ENCODE results near the gene SIX3.

Gene SIX3

GRCh38 chr2:44941551-44942234 is at the start of gene SIX3:
Gene SIX3 (plus strand): TSS chr2:44941702. CDS start chr2:44942105, 403 bp downstream.
- DNase-seq (ENCODE audit: low read depth), result no peak

DNA sequence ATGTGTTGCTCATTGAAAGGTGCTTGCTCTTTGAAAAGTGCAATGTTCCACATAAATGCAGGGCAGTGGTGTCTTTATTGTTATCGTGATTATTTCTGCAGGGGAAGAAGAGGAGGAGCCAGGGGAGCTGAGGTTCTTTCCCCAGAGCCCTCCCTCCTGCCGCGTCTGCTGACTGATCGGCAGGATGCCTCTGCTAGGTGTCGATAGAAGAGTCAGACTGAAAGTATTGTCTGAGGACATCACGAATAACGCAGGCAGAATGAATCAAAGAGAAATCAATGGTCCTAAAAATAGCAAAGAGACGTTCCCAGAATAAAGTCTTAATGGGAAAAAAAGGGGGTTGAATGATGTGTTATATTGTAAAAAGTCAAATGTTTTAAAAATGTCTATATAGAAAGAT is 47.4 kb upstream of the SIX3 start:
- DNase-seq (ENCODE audit: low read depth), result no peak

DNA sequence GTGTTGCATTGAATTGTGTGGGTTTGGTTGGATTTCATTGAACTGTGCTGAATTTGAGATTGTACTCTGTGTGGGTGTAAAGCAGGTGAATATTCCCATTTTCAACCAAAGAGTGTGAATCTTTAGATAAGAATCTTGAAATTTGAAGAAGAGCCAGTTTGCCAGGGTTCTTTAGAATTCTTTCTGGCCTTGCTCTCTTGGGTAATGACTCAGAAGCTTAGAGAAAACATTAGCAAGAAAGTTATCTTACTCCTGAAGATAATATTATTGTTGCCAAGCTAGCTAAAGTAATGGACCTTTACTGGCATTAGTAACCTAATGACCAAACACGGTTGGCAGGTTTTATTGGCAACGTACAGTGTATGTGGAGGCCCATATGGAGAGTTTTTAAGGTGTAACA is 46.4 kb upstream of the SIX3 start:
- no peak for DNase-seq (ENCODE audit: low read depth)

DNA sequence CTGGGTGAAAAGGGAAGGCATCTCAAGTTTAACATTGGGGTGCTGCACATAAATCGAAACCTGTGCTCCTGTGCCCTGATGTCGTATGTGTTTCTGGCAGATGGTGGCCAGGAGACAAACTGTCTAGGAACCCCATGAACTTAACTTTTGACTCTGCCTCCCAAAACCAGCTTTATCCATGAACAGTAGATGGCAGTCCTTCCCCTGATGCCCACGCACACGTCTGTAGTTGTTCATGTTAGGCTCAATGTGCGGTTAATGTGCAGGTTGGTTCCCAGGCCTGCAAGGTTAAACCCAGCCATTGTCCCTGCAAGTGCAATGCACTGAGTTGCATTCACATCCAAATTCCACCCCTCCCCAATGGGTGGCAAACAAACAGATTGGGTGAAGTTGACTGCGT is 44.1 kb upstream of the SIX3 start:
- DNase-seq (ENCODE audit: low read depth), result no peak

GRCh38 chr2:44902217-44903137 is 39.0 kb upstream of the SIX3 start:
- DNase-seq (ENCODE audit: low read depth), result no peak

DNA sequence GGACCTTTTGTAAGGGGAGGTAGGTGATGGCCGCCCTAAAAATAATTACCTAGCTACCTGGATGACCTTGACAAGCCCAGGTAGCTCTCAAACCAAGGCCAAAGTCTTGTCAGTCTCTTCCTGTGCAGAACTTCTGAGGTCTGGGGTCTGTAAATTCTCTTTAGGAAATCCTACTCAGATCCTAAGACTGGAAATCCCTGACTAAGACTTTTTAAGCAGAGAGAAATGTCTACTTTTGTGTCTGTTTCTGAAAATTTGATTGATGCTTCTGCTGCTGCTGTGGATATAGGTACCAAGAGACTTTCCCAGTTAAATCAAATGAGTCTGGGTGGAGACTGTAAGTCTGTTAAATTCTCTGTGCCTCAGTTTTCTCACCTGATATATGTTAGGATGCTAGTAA is 36.9 kb upstream of the SIX3 start:
- no peak for DNase-seq (ENCODE audit: low read depth)

GRCh38 chr2:44906972-44907371 is 34.5 kb upstream of the SIX3 start:
- DNase-seq (ENCODE audit: low read depth), result no peak

DNA sequence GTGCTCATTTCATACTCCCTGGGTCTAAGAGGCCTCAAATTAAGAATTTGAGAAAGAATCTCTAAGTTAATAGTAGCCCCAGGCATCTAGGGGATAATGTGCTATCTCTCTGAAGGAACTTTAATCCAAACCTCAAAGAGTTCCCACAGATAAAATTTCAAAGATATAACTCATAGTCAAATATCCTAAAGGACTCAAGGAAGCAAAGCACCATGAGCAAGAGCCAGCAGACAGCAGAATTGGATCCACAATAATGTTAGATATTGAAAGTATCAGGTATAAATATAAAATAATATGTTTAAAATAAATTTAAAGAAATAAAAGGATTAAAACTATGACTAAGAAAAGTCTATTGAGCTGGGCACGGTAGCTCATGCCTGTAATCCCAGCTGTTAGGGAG is 31.7 kb upstream of the SIX3 start:
- no peak for DNase-seq (ENCODE audit: low read depth)

DNA sequence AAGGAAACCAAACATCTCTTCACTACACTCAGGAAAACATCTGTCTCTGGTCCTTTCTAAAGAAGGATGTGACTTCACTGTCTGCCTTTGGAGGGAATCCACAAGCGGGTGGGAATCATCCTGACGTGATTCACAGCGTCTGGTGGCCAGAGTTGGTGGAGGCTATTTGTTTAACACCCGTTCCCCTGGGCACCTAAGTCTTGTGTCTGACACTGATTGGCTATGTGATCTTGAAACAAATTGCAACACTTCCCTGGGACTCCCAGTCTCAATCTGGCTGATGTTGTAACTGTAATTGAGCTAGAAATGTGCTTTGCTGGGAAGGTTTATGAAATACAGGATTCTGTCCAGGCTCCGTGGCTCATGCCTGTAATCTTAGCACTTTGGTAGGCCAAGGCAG is 28.8 kb upstream of the SIX3 start:
- peak; percentile 60 for DNase-seq (ENCODE audit: low read depth)

- DNase-seq (ENCODE audit: low read depth), result no peak
Observed at GRCh38 chr2:44916291-44916690, 25.2 kb upstream of the SIX3 start.

DNA sequence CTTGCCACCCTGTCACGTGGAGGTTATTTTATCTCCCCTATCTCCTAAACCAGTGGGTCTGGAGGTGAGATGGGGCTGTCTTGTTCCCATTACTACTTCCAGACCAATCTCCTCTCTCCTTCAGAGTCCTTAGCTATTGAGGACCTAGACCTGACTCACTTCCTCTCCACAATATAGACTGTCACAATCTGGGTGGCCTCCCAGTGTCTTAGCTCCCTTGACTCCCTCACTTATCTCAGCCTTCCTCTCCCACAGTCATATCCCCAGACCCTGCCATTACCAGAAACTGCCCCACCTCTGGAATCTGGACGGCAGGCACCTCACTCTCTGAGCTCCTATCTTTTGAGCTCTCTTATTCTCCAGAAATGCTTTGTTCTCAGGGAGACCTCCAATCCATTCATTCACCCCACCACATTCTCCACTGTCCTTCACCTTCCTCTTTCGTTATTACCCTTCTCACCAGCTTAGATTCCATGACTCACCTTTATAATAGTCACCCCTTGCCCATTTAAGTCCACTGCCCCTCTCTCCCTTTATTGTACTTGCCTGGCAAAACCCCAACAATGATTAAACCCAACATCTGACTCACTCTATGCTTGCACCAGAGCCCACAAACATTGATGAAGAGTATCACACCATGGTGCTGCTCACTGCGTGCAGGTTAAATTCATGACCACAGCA is 23.3 kb upstream of the SIX3 start:
- DNase-seq (ENCODE audit: low read depth), result no peak

DNA sequence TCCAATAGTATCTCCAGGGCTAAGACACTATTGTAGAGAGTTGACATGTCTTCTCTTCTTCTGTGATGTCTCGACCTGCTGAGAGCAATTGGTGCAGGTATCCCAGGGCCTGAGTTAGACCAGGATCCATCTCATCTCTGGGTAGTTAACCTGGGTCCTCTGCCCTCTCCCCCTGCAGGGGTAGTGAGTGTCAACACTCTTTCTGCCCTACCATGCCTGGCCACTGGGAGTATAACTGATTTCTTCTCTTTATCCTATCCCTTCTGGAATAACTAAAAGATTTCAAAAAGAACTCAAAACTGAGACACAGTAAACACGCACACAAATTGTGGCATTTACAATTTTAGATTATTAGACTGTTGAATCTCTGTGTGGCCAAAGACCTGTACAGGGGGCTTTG is 20.8 kb upstream of the SIX3 start:
- DNase-seq (ENCODE audit: low read depth), result no peak

GRCh38 chr2:44922776-44923175 is 18.7 kb upstream of the SIX3 start:
- DNase-seq (ENCODE audit: low read depth), result no peak

GRCh38 chr2:44925561-44926136 is 15.9 kb upstream of the SIX3 start:
- DNase-seq (ENCODE audit: low read depth), result no peak

GRCh38 chr2:44926957-44927356 is 14.5 kb upstream of the SIX3 start:
- no peak for DNase-seq (ENCODE audit: low read depth)

GRCh38 chr2:44927985-44928482 is 13.5 kb upstream of the SIX3 start:
- DNase-seq (ENCODE audit: low read depth), result no peak

GRCh38 chr2:44928483-44929158 is 12.9 kb upstream of the SIX3 start:
- DNase-seq (ENCODE audit: low read depth), result no peak

DNA sequence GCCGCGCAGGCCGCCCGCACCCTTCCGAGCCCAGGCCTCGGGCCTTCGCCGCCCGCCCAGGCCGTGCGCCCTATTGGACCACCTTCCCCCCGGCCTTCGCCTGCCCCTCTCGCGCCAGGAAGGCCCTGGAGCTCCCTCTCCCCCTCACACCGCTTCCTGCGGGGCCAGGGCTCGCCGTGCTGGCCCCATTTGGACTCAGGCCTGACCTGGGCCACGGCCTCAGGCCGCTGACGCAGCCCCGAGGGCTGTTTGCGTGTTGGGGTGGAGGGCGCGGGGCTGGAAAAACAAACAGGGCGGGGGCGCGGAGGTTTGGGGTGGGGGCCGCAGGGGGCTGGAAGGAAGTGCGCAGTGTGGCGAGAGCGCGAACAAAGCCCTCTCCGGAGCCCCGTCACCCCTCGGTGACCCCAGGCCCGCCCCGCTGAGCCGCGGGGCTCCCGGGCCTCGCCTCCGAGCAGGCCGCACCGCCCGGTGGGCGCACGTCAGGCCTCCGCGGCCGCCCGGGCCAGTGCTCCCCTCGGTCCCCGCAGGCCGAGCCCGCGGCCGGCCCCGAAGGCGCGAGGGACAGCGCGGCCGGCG is 12.3 kb upstream of the SIX3 start:
- DNase-seq (ENCODE audit: low read depth), result no peak

DNA sequence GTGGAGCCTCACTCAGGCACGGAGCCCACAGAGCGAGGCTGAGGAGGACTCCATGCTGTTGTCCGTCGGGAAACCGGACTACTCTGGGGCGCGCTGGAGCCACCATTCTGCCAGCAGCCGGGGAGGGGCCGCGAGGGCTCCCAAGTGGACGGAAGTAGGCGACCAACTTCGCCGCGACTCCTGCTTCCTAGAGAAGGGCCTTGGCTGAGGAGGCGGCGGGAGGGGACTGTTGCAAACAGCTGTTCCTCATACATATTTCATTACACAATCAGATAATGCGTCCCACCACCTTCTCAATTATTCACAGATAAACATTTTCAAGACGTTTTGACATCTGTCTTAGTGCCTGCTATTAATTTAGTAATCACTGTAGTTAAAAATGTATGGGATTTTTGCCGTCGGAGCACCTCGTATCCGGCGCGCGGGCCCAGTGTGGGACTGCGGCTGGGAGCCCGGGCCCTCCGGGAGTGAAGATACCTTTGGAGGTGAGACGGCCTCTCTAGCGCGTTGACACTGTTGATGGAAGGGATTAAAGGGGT is 11.7 kb upstream of the SIX3 start:
- DNase-seq (ENCODE audit: low read depth), result no peak

GRCh38 chr2:44930274-44931197 is 11.0 kb upstream of the SIX3 start:
- no peak for DNase-seq (ENCODE audit: low read depth)

Measured in GM04503 (cell line).